Measurements from ENCODE around the gene FOXO6.

The FOXO6 gene

GRCh38 chr1:41385398-41386195 lies 24.4 kb downstream of the FOXO6 start:
- peaks cover 64% of the 10 kb centered on the region for H3K4me1 Mint-ChIP-seq
- no peak overlapping the region for H3K27ac Mint-ChIP-seq
- H3K4me3 Mint-ChIP-seq: no peak overlapping the region
- H3K9me3 Mint-ChIP-seq: no peaks in the 10 kb centered on the region
- no peak for DNase-seq
- TF ChIP-seq, protein P1, sequence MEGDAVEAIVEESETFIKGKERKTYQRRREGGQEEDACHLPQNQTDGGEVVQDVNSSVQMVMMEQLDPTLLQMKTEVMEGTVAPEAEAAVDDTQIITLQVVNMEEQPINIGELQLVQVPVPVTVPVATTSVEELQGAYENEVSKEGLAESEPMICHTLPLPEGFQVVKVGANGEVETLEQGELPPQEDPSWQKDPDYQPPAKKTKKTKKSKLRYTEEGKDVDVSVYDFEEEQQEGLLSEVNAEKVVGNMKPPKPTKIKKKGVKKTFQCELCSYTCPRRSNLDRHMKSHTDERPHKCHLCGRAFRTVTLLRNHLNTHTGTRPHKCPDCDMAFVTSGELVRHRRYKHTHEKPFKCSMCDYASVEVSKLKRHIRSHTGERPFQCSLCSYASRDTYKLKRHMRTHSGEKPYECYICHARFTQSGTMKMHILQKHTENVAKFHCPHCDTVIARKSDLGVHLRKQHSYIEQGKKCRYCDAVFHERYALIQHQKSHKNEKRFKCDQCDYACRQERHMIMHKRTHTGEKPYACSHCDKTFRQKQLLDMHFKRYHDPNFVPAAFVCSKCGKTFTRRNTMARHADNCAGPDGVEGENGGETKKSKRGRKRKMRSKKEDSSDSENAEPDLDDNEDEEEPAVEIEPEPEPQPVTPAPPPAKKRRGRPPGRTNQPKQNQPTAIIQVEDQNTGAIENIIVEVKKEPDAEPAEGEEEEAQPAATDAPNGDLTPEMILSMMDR (IDR thresholded peaks at IDR 0.05): no peak
- H3K27me3 Mint-ChIP-seq (ENCODE audit: low read depth, poor library complexity): peaks cover 67% of the 10 kb centered on the region
- no peaks in the 10 kb centered on the region for H3K36me3 Mint-ChIP-seq (ENCODE audit: low read depth)

DNA sequence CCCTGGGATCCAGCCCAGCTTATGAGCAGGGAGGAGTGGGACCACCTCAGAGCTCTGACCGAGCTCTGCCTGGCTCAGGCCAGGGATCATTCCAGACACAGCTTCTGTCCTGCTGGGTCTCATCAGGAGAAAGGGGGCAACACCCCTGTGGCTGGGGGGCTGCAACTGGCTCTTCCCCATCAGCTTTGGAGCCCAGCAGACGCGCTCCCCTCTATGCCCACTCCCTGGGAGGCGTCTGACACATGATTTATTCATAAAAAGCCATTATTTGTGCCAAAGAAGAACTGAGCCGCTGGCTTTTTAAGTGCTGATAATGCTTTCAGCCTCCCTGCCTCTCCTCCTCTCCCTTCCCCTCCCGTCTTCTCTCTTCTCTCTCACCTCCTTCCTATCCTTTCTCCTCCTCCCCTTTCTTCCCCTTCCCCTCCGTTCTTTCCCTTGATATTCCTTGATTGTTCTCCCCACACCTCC lies 25.0 kb downstream of the FOXO6 start:
- Mint-ChIP-seq H3K4me1 (peaks cover 66% of the 10 kb centered on the region), H3K36me3 (ENCODE audit: low read depth) (no peaks in the 10 kb centered on the region), H3K27me3 (ENCODE audit: low read depth, poor library complexity) (peaks cover 61% of the 10 kb centered on the region), H3K9me3 (no peaks in the 10 kb centered on the region), H3K4me3 (no peak overlapping the region), H3K27ac (no peak overlapping the region)
- TF ChIP-seq, protein P1 (IDR thresholded peaks at IDR 0.05): no peak
- DNase-seq: no peak

DNA sequence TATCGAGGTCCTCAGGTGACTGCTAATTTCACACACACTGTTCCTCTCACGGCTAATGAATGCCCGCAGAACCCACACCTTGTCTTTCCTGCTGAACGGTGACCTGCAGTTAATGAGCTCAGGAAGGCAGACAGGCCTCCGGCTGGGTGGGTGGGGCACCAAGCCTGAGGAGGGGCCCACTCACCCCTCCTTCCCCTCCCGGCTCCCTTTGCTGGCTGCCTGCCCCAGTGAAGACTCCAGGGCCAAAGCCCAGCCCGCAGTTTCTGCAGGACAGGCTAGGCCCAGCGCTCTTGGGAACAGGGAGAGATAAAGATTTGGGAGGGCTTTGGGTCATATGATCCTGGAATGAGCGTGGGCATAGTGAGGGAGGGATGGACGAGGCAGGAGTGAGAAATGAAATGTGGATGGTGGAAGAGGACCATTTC lies 26.4 kb downstream of the FOXO6 start:
- DNase-seq: peak; percentile 74
- TF ChIP-seq, protein P1 (IDR thresholded peaks at IDR 0.05): no peak
- Mint-ChIP-seq H3K9me3 (no peaks in the 10 kb centered on the region), H3K36me3 (ENCODE audit: low read depth) (no peaks in the 10 kb centered on the region), H3K27ac (no peak overlapping the region), H3K4me1 (peaks cover 72% of the 10 kb centered on the region), H3K27me3 (ENCODE audit: low read depth, poor library complexity) (peaks cover 57% of the 10 kb centered on the region), H3K4me3 (peak overlapping the region; percentile 29)

- H3K27ac Mint-ChIP-seq: no peak overlapping the region
- H3K27me3 Mint-ChIP-seq (ENCODE audit: low read depth, poor library complexity): peaks cover 51% of the 10 kb centered on the region
- TF ChIP-seq, protein P1 (IDR thresholded peaks at IDR 0.05): no peak
- H3K9me3 Mint-ChIP-seq: no peaks in the 10 kb centered on the region
- H3K4me1 Mint-ChIP-seq: peaks cover 72% of the 10 kb centered on the region
- H3K4me3 Mint-ChIP-seq: no peak overlapping the region
- DNase-seq: no peak
- H3K36me3 Mint-ChIP-seq (ENCODE audit: low read depth): no peaks in the 10 kb centered on the region
These were observed 27.3 kb downstream of the FOXO6 start for GRCh38 chr1:41388510-41388909.

- peaks cover 72% of the 10 kb centered on the region for H3K4me1 Mint-ChIP-seq
- no peak overlapping the region for H3K4me3 Mint-ChIP-seq
- TF ChIP-seq, protein P1 (IDR thresholded peaks at IDR 0.05): no peak
- peaks cover 46% of the 10 kb centered on the region for H3K27me3 Mint-ChIP-seq (ENCODE audit: low read depth, poor library complexity)
- no peaks in the 10 kb centered on the region for H3K36me3 Mint-ChIP-seq (ENCODE audit: low read depth)
- no peak for DNase-seq
- no peak overlapping the region for H3K27ac Mint-ChIP-seq
- no peaks in the 10 kb centered on the region for H3K9me3 Mint-ChIP-seq
These were observed 27.8 kb downstream of the FOXO6 start for GRCh38 chr1:41389009-41389408.

DNA sequence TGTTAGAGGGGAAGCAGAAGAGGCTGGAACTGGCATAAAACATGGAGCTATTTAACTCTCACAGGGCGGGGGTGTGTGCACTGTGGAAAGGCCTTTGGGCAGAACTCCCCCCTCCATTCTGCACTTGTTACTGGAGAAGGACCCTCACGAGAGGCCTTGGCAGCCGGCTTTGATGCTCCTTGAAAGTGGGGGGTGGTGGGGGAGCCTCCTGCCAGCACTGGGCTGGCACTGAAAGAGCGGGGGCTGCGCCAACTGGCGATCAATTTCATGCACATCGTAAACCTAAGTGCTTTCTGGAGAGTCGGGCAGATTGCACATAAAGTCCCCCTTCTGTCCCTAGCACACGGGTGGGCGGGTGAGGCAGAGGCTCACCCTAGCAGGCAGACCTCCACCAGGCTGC lies 28.9 kb downstream of the FOXO6 start:
- H3K4me1 Mint-ChIP-seq: peaks cover 79% of the 10 kb centered on the region
- no peak for DNase-seq

More for the DNA sequence above, 28.9 kb downstream of the FOXO6 start:
- Mint-ChIP-seq H3K27me3 (ENCODE audit: low read depth, poor library complexity) (peaks cover 35% of the 10 kb centered on the region), H3K27ac (no peak overlapping the region), H3K36me3 (ENCODE audit: low read depth) (no peaks in the 10 kb centered on the region), H3K4me3 (peak overlapping the region; percentile 11), H3K9me3 (no peaks in the 10 kb centered on the region)
- TF ChIP-seq, protein P1 (IDR thresholded peaks at IDR 0.05): no peak

Measured in nephron progenitor cell (in vitro differentiated cells).